Trophoblast cell (in vitro differentiated cells and primary cell): ENCODE data around the gene EXO1.

Experiments used
- DNase-seq, 2 donors: peaks; one replicate each; pipeline ENCODE4 v3.0.0-alpha.2; 2016
- H2AFZ ChIP-seq: 2 replicates; pipeline ENCODE4 v1.6.1; 2013; ENCODE audit warnings: low read length, moderate library complexity, mild to moderate bottlenecking; ENCODE audit not compliant: insufficient read depth, poor library complexity
- H2AK5ac ChIP-seq: 2 replicates; pipeline ENCODE4 v1.6.1; 2013; ENCODE audit warnings: mild to moderate bottlenecking, low read length
- H2BK120ac ChIP-seq: 2 replicates; pipeline ENCODE4 v1.6.1; 2013; ENCODE audit warnings: low read length, mild to moderate bottlenecking, moderate library complexity; ENCODE audit not compliant: insufficient read depth, poor library complexity
- H2BK12ac ChIP-seq: 2 replicates; pipeline ENCODE4 v1.6.1; 2013; ENCODE audit warnings: mild to moderate bottlenecking, low read length, moderate library complexity
- H2BK5ac ChIP-seq: 2 replicates; pipeline ENCODE4 v1.6.1; 2013; ENCODE audit warnings: low read length, low read depth, moderate library complexity, mild to moderate bottlenecking; ENCODE audit not compliant: poor library complexity
- H3K14ac ChIP-seq: 2 replicates; pipeline ENCODE4 v1.6.1; 2013; ENCODE audit warnings: mild to moderate bottlenecking, low read length
- H3K18ac ChIP-seq: 2 replicates; pipeline ENCODE4 v1.6.1; 2013; ENCODE audit warnings: mild to moderate bottlenecking, low read length
- H3K23ac ChIP-seq: 2 replicates; pipeline ENCODE4 v1.6.1; 2013; ENCODE audit warnings: low read length
- H3K27ac ChIP-seq: 2 replicates; pipeline ENCODE4 v1.5.1; 2013; ENCODE audit warnings: low read depth, mild to moderate bottlenecking, inconsistent platforms, low read length, moderate library complexity
- H3K27me3 ChIP-seq: 2 replicates; pipeline ENCODE4 v1.6.1; 2013; ENCODE audit warnings: inconsistent platforms, mild to moderate bottlenecking, low read length, moderate library complexity; ENCODE audit not compliant: insufficient read depth
- H3K36me3 ChIP-seq, 2 experiments: 1 replicate in 1 of 2; 2 replicates in 1 of 2; pipeline ENCODE4 v1.6.1; 2013; ENCODE audit warnings: low read length in 2 of 2, mild to moderate bottlenecking in 2 of 2, moderate library complexity in 1 of 2; ENCODE audit not compliant: insufficient read depth in 2 of 2, control insufficient read depth in 1 of 2
- H3K4ac ChIP-seq: 2 replicates; pipeline ENCODE4 v1.6.1; 2013; ENCODE audit warnings: low read depth, mild to moderate bottlenecking, low read length, moderate library complexity
- H3K4me1 ChIP-seq, 2 experiments: 1 replicate in 1 of 2; 2 replicates in 1 of 2; pipeline ENCODE4 v1.6.1; 2013; ENCODE audit warnings: low read length in 2 of 2, mild to moderate bottlenecking in 2 of 2, moderate library complexity in 1 of 2; ENCODE audit not compliant: insufficient read depth in 2 of 2, control insufficient read depth in 1 of 2
- H3K4me2 ChIP-seq: 2 replicates; pipeline ENCODE4 v1.6.1; 2013; ENCODE audit warnings: inconsistent platforms, mild to moderate bottlenecking, low read length, moderate library complexity
- H3K4me3 ChIP-seq: 2 replicates; pipeline ENCODE4 v1.5.1; 2013; ENCODE audit warnings: mild to moderate bottlenecking, low read depth, low read length, inconsistent platforms
- H3K79me1 ChIP-seq: one replicate; pipeline ENCODE4 v1.6.1; 2013; ENCODE audit warnings: low read length
- H3K79me2 ChIP-seq: 2 replicates; pipeline ENCODE4 v1.6.1; 2013; ENCODE audit warnings: low read length, mild to moderate bottlenecking; ENCODE audit not compliant: control insufficient read depth, insufficient read depth, poor library complexity
- H3K9ac ChIP-seq: 2 replicates; pipeline ENCODE4 v1.6.1; 2013; ENCODE audit warnings: mild to moderate bottlenecking, low read length
- H3K9me3 ChIP-seq: 2 replicates; pipeline ENCODE4 v1.6.1; 2013; ENCODE audit warnings: low read depth, mild to moderate bottlenecking, control low read depth, inconsistent platforms, low read length; ENCODE audit not compliant: insufficient read depth
- H4K12ac ChIP-seq: 2 replicates; pipeline ENCODE4 v1.6.1; 2013; ENCODE audit warnings: low read depth, mild to moderate bottlenecking, low read length, moderate library complexity
- H4K8ac ChIP-seq: 2 replicates; pipeline ENCODE4 v1.6.1; 2013; ENCODE audit warnings: low read depth, mild to moderate bottlenecking, low read length, moderate library complexity
- H4K91ac ChIP-seq: one replicate; pipeline ENCODE4 v1.6.1; 2013; ENCODE audit warnings: low read depth, mild to moderate bottlenecking, low read length, moderate library complexity
- WGBS: extraction: QIAGEN DNeasy Blood & Tissue Kit; methylation state at CpG from one replicate; pipeline ENCODE4 v1.1.7; 2013; ENCODE audit warnings: missing lambda C conversion rate; ENCODE audit not compliant: insufficient read length, insufficient coverage; ENCODE audit errors: extremely low coverage; 5-methylcytosine and 5-hydroxymethylcytosine counted together

The EXO1 gene

GRCh38 chr1:241860922-241861321, 12.9 kb downstream of the EXO1 start:
- H3K4me2 ChIP-seq: no peak overlapping the region

GRCh38 chr1:241869022-241869421, 21.0 kb downstream of the EXO1 start:
- Histone ChIP-seq H4K12ac (no peak overlapping the region), H3K9ac (no peak overlapping the region), H3K4ac (no peak overlapping the region), H3K4me3 (no peak overlapping the region), H3K18ac (no peak overlapping the region), H4K91ac (no peak overlapping the region), H3K27ac (no peak overlapping the region), H2AK5ac (no peak overlapping the region), H3K4me1 (no peaks in the 10 kb centered on the region), H3K79me2 (no peaks in the 10 kb centered on the region), H3K9me3 (no peaks in the 10 kb centered on the region), H4K8ac (no peak overlapping the region), H3K23ac (no peak overlapping the region), H2BK5ac (no peak overlapping the region), H3K79me1 (no peaks in the 10 kb centered on the region), H2AFZ (no peak overlapping the region), H3K14ac (no peak overlapping the region), H2BK12ac (no peak overlapping the region), H3K36me3 (peaks cover 14 to 19% of the 10 kb centered on the region in 2 experiments), H3K27me3 (no peaks in the 10 kb centered on the region), H3K4me2 (no peak overlapping the region), H2BK120ac (no peak overlapping the region)
- WGBS: no CpG with 5 or more reads among the region's 1 CpG
- DNase-seq: no peak

More at GRCh38 chr1:241860922-241861321, 12.9 kb downstream of the EXO1 start:
- no peaks in the 10 kb centered on the region for H3K79me1 ChIP-seq
- H3K4ac ChIP-seq: no peak overlapping the region
- H2AFZ ChIP-seq: no peak overlapping the region
- H3K18ac ChIP-seq: no peak overlapping the region
- no peak overlapping the region for H3K23ac ChIP-seq
- no peak overlapping the region for H2AK5ac ChIP-seq
- no peak overlapping the region for H3K4me3 ChIP-seq
- no peak overlapping the region for H3K14ac ChIP-seq
- H3K27ac ChIP-seq: no peak overlapping the region
- no peak overlapping the region for H4K8ac ChIP-seq
- no peak for DNase-seq
- H2BK5ac ChIP-seq: no peak overlapping the region
- H3K9me3 ChIP-seq: peaks cover 1% of the 10 kb centered on the region
- no peak overlapping the region for H4K12ac ChIP-seq
- no peak overlapping the region for H2BK120ac ChIP-seq
- H4K91ac ChIP-seq: no peak overlapping the region
- no peak overlapping the region for H2BK12ac ChIP-seq
- peaks cover 12 to 15% of the 10 kb centered on the region in 2 experiments for H3K36me3 ChIP-seq
- no peaks in the 10 kb centered on the region for H3K79me2 ChIP-seq
- H3K9ac ChIP-seq: no peak overlapping the region
- H3K27me3 ChIP-seq: no peaks in the 10 kb centered on the region
- no peaks in the 10 kb centered on the region for H3K4me1 ChIP-seq
- no CpG with 5 or more reads among the region's 6 CpGs for WGBS

- Histone ChIP-seq H3K27me3 (no peaks in the 10 kb centered on the region), H2BK5ac (no peak overlapping the region), H3K9me3 (no peaks in the 10 kb centered on the region), H4K12ac (no peak overlapping the region), H3K4me3 (no peak overlapping the region), H3K79me2 (no peaks in the 10 kb centered on the region), H3K4ac (no peak overlapping the region), H4K91ac (no peak overlapping the region), H3K23ac (no peak overlapping the region), H2BK120ac (no peak overlapping the region), H3K27ac (no peak overlapping the region), H2BK12ac (no peak overlapping the region), H3K9ac (no peak overlapping the region), H3K4me2 (no peak overlapping the region), H3K18ac (no peak overlapping the region), H3K79me1 (no peaks in the 10 kb centered on the region), H3K14ac (no peak overlapping the region), H3K36me3 (peaks cover 9 to 15% of the 10 kb centered on the region in 2 experiments), H4K8ac (no peak overlapping the region), H2AK5ac (no peak overlapping the region), H3K4me1 (no peaks in the 10 kb centered on the region), H2AFZ (no peak overlapping the region)
- no peak for DNase-seq
Measured at GRCh38 chr1:241870336-241870735, 22.3 kb downstream of the EXO1 start.

GRCh38 chr1:241870746-241871430, 22.9 kb downstream of the EXO1 start:
- H3K4me1 ChIP-seq: no peaks in the 10 kb centered on the region
- no peaks in the 10 kb centered on the region for H3K79me1 ChIP-seq
- H2AK5ac ChIP-seq: no peak overlapping the region
- no CpG with 5 or more reads among the region's 3 CpGs for WGBS
- no peaks in the 10 kb centered on the region for H3K79me2 ChIP-seq
- no peak overlapping the region for H2AFZ ChIP-seq
- no peak overlapping the region for H3K18ac ChIP-seq
- no peak overlapping the region for H4K91ac ChIP-seq
- no peak overlapping the region for H3K4me3 ChIP-seq
- no peak overlapping the region for H3K9ac ChIP-seq
- H4K8ac ChIP-seq: no peak overlapping the region
- no peak overlapping the region for H3K14ac ChIP-seq
- H3K36me3 ChIP-seq: peaks cover 9 to 15% of the 10 kb centered on the region in 2 experiments
- no peak overlapping the region for H3K4me2 ChIP-seq
- H3K27me3 ChIP-seq: no peaks in the 10 kb centered on the region
- no peak overlapping the region for H4K12ac ChIP-seq
- H3K4ac ChIP-seq: no peak overlapping the region
- H3K27ac ChIP-seq: no peak overlapping the region
- no peak for DNase-seq
- H3K23ac ChIP-seq: no peak overlapping the region
- H2BK120ac ChIP-seq: no peak overlapping the region
- H2BK5ac ChIP-seq: no peak overlapping the region
- H2BK12ac ChIP-seq: no peak overlapping the region
- H3K9me3 ChIP-seq: no peaks in the 10 kb centered on the region
